Inflammatory macrophage (primary cell): ENCODE data around the gene KDM8.

Experiments
- DNase-seq, 2 donors: peaks; one replicate each; pipeline ENCODE4 v3.0.0-alpha.2; 2020 to 2022
- total RNA-seq, 18 experiments: gene quantifications; one replicate each; lab custom pipeline; 2026; ENCODE audit warnings: mixed read lengths in 6 of 18, inconsistent platforms in 2 of 18; lab: John Stamatoyannopoulos, UW

The KDM8 gene
- 1.2 to 6.0 (median 4.1) reads per million in 18 experiments for total RNA-seq

DNA sequence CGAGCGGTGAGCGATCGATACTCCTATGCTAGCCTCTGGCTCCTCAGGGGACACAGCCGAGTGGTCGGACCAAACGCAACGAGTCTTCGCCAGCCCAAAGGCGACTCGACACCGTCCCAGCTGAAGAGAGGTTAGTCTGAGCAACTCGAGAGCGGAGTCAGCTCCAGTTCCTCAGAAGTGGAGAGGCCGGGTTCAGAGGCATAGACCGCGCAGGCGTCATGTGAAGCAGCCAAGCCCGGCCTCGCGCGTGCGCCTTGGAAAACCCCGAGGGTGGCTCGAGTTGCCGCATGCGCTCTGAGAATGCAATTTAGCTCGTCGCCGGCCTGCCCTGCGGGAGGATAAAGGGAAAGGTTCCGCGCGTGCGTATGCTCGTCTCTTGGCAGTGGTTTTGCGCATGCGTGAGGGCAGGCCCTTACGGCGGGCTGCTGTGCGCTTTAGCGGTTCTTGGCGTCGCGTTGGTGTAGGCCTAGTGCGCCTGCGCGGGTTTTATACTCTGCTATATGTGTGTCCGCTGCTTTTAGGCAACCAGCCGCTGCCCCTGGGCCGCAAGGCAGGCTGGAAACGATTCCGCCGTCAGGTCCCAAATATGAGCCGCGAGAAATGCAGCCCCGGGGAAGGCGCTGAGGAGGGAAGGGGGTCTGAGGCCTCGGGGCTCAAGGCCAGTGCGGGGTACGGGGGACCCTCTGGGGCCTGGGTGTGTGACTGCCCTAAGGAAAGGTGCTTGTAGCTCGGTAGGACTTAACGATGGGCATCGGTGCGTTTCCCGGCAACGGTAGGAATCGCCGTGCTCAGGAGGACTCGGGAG lies at the start of gene KDM8:
Gene KDM8, plus strand, starts transcription at position 20 of the 805 bp plus-strand sequence. CDS start 6,598 bp downstream, outside the sequence.
- DNase-seq = peak; percentile 100

DNA sequence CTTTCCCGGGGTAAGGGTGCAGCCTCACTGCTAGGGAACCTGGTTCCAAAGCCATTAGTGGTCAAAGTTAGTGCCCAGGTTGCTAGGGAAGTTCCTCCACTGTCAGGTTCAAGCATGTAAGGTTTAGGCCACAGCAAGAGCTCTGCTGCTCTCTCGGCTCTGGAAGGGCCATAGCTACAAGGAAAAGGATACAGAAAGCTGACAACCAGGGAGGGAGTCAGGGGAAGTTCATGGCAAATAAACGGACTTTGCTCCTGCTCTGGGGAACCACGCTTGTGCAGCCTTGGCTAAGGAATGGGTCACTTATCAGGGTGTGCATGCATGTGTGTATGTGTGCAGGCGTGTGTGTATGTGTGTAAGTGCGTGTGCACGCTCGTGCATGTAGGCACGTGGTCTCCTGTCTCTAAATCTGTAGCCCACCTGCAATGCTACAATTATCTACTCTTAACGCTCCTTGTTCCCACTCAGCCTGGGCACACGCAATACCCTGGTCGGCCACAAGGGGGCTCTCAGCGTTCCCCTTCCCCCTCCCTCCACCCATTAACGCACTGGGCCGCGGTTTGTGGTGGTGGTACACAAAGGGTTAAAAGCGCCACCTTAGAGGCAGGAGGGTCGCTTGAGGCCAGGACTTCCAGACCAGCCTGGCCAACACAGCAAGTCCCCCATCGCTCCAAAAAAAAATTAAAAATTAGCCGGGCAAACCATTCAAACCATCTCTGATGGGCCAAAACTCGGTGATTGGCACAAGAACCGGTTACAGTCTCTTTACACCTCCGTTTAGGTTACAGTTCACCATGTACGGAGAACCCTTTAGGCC lies 48.4 kb upstream of the KDM8 start:
- DNase-seq = peak; percentile 42 to 43

DNA sequence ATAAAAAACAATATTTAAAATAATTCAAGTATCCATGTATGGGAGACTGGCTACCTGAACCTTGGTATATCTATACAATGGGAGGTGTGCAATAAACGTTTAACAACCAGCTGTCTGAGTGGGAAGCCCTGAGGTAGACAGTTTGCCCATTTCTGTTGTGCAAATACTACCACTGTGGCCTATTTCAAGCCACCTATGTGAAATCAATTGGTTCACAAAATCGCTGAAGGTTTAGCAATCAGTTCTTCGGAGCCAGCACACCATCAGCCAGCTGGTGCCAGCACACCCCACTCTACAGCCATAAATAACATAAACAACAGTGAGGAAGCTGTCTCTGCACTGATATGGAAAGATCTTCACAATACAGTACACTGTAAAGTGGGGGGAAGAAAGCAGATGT lies 46.7 kb upstream of the KDM8 start:
- no peak for DNase-seq

DNA sequence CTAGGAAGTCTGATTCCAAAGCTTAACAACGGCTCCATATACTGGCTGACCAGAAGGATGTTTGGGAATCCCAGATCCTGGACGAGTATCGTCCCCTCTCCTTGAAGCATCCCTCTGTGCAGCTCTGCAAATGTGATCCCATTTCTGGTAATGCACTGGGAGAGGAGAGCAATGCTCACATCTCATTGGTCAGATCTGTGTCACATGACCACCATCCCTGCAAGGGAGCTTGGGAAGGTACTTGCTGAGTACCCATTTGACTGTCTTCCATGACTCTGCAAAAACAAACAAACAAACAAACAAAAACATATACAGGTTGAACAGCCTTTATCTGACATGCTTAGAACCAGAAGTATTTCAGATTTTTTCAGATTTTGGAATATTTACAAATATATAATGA lies 41.9 kb upstream of the KDM8 start:
- DNase-seq = no peak

DNA sequence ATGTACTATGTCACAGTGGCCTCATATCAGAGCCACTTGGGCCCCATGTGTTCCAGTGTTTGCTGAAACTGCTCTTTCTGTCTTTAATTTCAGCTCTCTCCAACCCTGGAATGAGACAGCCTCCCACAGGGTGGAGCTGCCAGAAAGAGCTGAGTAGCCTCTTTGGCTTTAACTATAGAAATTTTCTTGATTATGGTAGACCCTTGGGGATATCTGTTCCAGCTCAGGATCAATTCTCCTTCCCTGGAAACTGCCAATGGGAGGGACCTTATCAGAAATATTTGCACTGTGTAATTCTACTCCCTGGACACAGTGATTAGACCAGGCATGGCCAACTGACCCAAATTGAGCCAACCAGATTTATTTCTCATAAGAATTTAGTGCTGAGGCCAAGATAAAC lies 39.0 kb upstream of the KDM8 start:
- DNase-seq = no peak

DNA sequence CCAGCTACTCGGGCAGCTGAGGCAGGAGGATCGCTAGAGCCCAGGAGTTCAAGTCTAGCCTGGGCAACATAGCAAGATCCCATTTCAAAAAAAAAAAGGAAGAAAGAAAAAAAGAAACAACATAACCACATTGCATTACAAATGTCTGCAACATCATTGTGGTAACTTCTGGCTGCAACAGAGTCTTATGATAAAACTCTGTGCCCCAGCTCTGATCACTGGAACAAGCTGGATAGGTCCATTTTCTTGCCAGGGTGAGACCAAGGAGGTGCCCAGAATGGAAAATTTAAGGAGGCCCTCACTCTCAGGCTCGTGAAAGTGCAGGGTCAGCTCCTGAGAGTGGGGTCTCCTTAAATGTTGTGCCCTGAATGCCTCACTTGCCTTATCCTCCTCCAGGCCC lies 37.8 kb upstream of the KDM8 start:
- no peak for DNase-seq

DNA sequence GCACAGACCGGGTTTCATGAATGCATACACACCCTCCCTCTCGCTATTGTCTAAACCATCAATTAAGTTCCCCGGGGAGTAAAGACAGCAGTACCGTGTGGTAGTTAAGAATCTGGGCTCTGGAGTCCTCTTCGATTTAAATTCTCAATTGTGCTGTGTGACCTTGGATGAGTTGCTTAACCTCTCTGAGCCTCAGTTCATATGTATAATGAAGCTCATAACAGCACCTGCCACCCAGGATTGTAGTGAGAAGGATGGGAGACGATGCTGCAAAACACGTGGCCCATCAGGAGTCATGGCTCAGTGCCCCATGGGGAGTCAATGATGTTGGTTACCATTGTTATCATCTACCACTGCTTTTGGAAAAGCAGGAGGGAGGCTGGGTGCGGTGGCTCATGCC lies 34.5 kb upstream of the KDM8 start:
- no peak for DNase-seq

DNA sequence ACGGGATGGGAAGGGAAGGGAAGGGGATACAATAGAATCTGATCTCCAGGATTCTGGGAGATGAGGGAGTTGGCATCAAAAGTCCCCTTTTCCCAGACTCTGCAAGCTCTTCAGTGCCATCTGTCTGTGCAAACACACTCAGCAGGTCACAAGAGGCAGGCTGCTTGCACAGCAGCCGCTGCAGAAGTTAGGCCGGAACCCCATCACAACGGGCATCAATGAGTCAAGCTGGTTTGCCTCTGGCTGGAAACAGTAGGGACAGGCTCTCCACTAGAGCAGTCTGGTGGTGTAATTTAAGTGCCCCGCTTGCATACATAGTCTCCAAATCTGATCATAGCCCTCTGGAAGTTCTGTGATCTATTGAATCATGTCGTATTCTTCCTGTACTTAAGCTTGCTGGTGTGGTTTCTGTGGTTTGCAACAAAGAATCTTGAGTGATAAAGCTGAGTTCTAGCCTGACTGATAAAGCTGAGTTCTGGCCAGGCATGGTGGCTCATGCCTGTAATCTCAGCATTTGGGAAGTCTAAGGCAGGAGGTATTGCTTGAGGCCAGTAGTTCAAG lies 33.7 kb upstream of the KDM8 start:
- DNase-seq = peak in 1 of 2 donors; percentile 18

DNA sequence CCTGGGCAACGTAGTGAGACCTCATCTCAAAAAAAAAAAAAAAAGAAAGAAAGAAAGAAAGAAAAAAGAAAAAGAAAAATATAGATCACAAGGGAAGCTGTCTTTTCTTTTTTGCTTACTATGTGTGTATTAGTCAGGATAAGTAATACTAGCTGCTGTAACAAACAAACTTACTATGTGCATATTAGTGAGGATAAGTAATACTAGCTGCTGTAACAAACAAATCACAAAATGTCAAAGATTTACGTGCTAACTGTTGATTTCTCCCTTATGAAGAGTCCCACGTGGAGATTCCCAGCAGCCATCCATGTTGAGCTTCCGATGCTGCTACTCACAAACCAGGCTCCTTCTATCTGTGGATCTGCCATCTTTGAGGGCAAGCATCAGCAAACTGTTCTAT lies 31.7 kb upstream of the KDM8 start:
- DNase-seq = no peak

DNA sequence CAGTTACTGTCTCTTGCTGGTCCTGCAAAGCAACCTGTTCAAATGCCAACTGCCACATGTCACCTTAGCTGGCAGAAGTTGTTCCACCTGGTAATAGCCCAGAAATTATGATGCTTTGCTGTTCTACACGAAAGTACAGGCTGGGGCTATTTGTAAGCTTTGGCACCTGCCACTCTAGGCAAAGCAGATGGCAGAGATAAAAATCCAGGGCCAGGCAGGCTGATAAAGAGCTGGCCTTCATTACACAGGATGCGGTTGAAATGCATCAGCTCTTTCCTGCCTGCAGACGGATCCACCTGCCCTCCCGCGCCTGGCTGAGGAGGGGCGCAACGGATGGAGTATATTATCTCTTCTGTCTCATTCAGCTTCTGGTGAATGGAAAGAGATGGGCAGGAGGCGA lies 29.3 kb upstream of the KDM8 start:
- no peak for DNase-seq

DNA sequence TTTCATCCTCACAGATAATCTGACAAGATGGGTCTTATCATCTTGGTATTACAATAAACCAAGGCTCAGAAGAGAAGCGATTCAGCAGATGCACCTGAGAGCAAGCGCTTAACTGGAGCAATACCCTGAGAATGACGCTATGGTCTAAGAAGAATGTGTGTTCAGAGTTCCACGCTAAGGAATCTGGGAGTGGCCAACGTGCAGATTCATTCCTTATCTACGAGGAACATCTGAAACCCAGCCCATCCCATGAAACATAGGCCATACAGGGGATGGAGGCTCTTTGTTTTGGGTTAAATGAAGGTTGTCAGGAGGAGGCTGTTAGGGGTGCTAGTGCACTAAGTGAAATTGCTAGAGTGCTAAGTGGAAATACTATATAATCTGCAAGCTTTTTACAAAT lies 28.5 kb upstream of the KDM8 start:
- DNase-seq = no peak

DNA sequence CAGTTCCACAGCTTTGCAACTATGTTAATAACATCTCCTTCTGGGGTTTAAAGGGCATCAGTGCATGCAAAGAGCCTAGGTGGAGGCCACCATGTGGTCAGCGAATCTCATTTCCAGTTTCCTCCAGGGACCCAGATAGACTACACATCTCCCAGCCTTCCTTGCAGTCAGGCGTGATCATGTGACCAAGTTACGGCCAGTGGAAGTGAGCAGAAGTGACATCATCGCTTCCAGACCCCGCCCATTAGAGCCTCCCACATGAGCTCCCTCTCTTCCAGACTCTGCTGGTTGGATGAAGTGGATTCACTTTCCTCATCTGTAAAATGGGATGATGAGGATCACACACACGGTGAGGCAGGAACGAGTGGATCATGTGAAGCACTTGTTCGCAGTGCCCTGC lies 27.4 kb upstream of the KDM8 start:
- DNase-seq = no peak

DNA sequence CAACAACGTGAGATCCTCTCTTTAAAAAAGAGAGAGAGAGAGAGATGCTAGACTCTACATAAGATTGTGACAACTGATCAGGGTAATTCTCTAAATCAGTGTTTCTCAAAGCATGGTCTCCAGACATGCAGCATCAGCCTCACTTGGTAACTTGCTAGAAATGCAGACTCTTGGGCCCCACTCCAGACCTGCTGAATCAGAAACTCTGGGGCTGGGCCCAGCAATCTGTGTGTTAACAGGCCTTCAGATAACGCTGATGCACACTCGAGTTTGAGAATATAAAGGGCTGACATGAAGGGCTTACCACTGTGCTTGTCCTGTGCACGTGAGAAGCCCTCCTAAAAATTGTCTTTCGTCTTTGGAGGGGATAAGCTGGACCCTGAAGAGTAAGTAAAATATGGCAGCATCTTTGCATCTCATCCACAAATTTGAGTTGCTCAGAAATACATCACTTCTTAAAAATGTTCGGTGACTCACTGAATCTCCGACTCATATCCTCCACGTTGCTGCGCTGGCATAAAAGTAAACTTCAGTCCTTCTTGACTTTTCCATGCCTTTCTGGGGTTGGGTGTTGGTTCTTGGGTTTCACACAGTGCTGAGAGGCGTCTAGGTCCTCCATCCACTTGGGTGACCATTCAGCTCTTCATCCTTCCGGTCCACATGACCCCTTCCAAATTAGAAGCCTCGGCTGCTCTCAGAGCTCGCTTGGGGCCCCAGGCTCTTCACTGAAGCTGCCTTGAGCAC lies 26.1 kb upstream of the KDM8 start:
- peak in 1 of 2 donors; percentile 17 for DNase-seq

DNA sequence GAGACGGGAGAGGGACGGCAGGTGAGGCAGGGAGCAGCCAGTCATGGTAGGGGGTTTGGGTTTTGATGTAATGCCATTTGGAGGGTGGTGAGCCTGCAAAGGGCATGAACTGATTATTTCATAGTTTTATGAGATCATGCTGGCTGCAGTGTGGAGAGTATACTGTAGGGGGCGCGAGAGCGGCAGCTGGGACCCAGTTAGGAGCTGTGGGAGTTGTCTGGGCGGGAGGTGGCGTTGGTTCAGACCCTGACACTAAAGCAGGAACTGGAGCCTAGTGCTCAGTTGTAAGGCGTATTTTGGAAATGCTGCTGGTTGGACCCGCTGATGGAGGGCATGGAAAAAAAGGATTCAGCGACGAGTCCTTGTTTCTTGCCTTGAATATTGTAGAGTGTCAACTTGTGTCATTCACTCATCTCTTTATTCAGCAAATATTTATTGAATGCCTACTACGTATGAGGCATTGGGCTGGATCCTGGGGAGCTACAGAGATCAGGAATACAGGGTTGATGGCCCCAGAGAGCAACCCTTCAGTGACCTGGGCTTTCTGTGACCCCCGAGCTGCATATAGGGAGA lies 23.7 kb upstream of the KDM8 start:
- DNase-seq = peak; percentile 90 to 93

DNA sequence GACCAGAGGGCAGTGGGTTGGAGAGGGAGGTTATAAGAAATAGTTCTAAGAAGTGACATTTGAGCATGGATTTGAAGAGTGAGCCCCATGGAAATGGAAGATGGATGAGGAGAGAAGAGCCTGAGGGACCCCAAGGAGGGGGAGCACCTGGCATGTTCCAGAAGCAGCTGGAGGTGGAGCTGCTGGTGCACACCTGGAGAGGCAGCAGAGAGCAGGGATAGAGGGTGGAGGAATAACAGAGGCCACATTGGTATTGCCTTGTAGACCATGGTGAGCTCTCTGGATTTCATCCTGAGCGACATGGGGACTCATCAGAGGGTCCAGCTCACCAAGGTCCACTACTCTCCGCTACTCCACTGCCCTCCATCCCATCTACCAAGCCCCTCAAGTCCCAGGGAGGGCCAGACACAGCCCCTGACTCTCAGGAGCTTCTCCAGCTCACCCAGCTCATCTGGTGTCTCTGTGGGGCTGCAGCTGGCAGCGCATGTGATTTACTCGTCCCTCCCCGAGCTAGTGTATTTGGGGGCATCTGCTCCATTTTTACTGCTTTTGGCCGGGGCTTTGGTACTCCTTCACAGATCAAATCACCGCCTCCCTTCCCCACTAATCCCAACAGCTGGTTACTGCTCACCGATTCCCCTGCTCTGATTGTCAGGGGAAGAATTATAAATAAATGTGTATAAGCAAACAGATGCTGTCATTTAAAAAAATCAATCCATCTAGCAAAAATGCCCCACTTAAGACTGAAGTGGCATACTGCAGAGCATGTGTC lies 22.1 kb upstream of the KDM8 start:
- no peak for DNase-seq

DNA sequence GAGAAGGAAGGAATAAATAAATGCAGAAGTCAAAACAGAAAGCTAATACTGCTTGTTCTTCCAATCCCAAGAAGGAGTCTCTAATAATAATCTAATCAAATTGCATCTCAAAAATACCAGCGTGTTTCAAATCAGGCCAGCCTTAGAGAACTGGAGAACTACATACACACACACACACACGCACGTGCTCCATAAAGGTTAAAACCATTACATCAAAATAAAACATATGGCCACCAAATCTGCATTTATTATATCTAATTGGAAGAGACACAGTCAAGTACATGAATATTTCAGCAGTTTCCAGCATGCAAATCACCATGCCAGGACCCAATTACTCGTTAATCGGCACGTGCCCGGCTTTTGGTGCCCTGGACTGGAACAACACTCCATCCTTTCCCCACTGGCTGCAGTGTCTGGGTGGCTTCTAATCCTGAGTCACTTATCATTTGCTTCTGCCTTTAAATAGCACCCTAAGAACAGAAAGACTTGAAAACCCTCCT lies 20.4 kb upstream of the KDM8 start:
- no peak for DNase-seq

DNA sequence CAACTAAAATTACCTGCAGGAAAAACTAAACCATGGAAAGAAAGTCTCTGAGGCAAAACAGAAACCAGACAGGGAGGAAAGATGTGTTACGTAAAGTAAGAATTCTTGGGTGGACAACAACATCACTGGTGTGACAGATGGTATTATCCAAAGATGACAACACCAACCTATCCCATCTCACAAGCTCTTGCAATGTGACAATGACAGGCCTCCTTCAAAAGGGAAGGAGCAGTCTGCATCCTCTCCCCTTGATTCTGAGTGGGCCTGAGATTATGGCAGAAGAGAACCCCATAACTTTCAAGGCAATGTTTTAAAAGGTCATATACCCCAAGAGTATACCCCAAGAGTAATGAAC lies 17.6 kb upstream of the KDM8 start:
- DNase-seq = peak in 1 of 2 donors; percentile 17

DNA sequence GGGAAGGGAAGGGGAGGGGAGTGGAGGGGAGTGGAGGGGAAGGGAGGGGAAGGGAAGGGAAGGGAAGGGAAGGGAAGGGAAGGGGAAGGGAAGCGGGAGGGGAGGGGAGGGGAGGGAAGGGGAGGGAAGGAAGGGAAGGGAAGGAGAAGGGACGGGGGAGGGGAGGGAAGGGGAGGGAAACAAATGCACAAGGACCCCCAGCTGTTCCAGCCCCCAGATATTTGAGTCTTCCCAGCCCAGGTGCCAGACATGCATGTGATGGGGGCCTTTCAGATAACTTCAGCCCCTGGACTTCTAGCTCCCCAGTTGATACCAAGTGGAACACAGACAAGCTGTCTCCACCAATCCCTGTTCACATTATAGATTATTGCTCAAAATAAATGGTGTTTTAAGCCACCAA lies 14.7 kb upstream of the KDM8 start:
- DNase-seq = no peak

DNA sequence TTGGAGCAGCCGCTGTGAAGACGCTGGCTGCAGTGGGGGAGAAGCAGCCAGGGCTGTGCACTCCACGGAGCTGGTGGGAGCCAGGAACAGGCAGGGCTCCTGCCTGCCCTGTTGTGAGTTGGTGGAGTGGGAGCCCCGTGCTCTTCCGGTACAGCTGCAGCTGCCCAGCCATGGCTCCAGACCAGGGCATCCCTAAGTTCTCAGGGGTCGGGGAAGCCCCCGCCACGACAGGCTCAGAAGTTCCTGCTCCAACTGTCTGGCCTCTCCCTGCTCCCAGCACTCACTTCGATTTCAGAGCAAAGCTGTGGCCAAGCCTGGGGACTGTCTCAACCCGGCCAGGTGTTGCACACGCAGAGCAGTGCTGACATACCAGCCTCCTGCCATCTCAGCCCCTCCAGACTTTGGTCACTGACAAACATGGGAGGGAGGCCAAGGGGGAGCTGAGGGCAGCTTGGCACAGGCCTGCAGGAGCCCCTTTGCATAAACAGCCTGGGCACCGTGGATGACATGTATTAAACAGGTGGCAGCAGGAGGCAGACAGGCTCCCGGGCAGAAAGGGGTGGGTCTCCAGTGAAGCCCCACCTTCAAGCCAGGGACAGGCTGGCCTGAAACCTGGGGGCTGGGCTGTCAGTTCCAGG lies 13.9 kb upstream of the KDM8 start:
- no peak for DNase-seq

DNA sequence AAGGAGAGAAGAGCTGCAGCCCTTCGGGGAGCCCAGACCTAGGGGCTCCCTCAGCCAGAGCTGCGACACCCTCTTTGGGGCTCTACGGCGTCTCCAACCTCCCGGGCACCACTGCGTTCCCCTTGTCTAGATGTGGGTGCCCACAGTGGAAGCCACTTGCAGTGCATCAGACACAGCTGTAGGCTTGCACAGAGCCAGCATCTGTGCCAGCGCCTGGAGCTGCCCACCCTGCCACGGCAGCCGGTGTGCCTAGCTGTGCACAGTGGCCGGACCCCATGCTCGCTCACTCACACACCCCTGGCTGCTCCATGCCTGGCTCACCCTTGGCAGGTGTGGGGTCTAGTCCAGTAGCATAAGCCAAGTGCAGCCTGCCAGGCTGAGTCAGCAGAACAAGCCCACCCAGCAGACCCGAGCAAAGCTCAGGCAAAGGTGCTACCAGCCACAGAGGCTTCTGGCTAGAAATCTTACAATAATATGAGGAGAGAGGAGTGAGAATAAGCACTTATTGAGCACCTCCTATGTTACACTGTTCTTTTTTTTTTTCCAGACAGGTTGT lies 12.9 kb upstream of the KDM8 start:
- DNase-seq = no peak
